Stimulated activated CD4-positive, alpha-beta T cell treated with anti-CD3 and anti-CD28 coated beads, Interleukin-2, amount 100 ng/mL, for 24 hours (primary cell): Measurements from ENCODE around the gene ZC3H12A.
"Not testable (repeated sequence)": the region's sequence is repeated elsewhere in the genome, so short reads cannot be mapped to it uniquely, and the experiment has no call there.

Experiments used
- DNase-seq, 2 donors: peaks; one replicate each; pipeline ENCODE4 v3.0.0-alpha.2; 2020

ZC3H12A gene

GRCh38 chr1:37502791-37503190 lies 28.4 kb downstream of the ZC3H12A start:
- DNase-seq = not testable (repeated sequence)

GRCh38 chr1:37506740-37507139 lies 32.4 kb downstream of the ZC3H12A start:
- no peak for DNase-seq

GRCh38 chr1:37509181-37509580 lies 34.8 kb downstream of the ZC3H12A start:
- DNase-seq = no peak

GRCh38 chr1:37513795-37514349 lies 39.5 kb downstream of the ZC3H12A start:
- DNase-seq = peak; percentile 69 to 70

- peak; percentile 84 to 85 for DNase-seq
These were observed 40.2 kb downstream of the ZC3H12A start, which contains the start of gene MEAF6 for GRCh38 chr1:37514350-37515184. Gene MEAF6 (minus strand): TSS chr1:37514766. CDS start chr1:37514746, 20 bp downstream.

- no peak for DNase-seq
These were observed 41.0 kb downstream of the ZC3H12A start for GRCh38 chr1:37515185-37516034.

- no peak for DNase-seq
These were observed 43.2 kb downstream of the ZC3H12A start for GRCh38 chr1:37517569-37517968.

GRCh38 chr1:37518241-37518640 lies 43.9 kb downstream of the ZC3H12A start:
- not testable (repeated sequence) for DNase-seq

GRCh38 chr1:37518929-37519328 lies 44.5 kb downstream of the ZC3H12A start:
- DNase-seq = peak; percentile 17 to 23

GRCh38 chr1:37519613-37520012 lies 45.2 kb downstream of the ZC3H12A start:
- no peak for DNase-seq

- DNase-seq = not testable (repeated sequence)
These were observed 55.5 kb downstream of the ZC3H12A start for GRCh38 chr1:37529888-37530287.

- DNase-seq = not testable (repeated sequence)
These were observed 58.2 kb downstream of the ZC3H12A start for GRCh38 chr1:37532418-37533156.

GRCh38 chr1:37533317-37534093 lies 59.1 kb downstream of the ZC3H12A start:
- no peak for DNase-seq
